ENCODE data around the gene H2BK1. TPM values are rescaled to one million over a fixed set of nuclear protein-coding genes. Genes with fewer than 3 reads are reported as not detected.

H2BK1 gene
- polyA plus RNA-seq, 3 donors, result not detected

DNA sequence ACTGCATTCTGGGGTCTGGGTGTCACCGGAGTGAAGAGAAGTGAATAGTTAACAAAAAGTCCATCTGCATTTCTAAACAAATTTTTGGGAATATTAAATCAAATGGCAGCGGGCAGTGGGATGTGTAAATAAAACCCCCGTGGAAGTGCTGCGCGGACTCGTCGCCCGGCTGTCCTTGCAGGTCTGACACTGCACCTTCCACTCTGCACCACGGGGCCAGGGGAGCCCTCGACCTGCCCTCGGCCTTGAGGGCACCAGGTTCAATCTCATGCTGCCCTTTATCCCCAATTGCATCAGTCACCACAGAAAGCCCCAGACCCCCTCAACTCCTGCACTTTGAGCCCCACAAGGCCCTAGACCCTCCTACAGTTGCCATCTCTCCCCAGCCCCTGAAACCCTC is 44.6 kb upstream of the H2BK1 start:
- TF ChIP-seq, protein P1, sequence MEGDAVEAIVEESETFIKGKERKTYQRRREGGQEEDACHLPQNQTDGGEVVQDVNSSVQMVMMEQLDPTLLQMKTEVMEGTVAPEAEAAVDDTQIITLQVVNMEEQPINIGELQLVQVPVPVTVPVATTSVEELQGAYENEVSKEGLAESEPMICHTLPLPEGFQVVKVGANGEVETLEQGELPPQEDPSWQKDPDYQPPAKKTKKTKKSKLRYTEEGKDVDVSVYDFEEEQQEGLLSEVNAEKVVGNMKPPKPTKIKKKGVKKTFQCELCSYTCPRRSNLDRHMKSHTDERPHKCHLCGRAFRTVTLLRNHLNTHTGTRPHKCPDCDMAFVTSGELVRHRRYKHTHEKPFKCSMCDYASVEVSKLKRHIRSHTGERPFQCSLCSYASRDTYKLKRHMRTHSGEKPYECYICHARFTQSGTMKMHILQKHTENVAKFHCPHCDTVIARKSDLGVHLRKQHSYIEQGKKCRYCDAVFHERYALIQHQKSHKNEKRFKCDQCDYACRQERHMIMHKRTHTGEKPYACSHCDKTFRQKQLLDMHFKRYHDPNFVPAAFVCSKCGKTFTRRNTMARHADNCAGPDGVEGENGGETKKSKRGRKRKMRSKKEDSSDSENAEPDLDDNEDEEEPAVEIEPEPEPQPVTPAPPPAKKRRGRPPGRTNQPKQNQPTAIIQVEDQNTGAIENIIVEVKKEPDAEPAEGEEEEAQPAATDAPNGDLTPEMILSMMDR (IDR thresholded peaks at IDR 0.05), result no peak
- intact Hi-C loops (cut with micrococcal nuclease), result loop anchor here (5.0 kb wide), 1 partner anchor 47 kb away; no protein-coding TSS in a partner anchor
- peaks cover 27 to 42% of the 10 kb centered on the region in 2 donors for H3K27me3 ChIP-seq (ENCODE audit: control insufficient read depth in 2 of 2, insufficient read depth in 2 of 2, low read length in 2 of 2)
- no peak overlapping the region for H3K4me2 ChIP-seq (replicated peaks; ENCODE audit: extremely low read depth, low read length, poor library complexity, severe bottlenecking)
- H2AFZ ChIP-seq (ENCODE audit: insufficient read depth, low read depth, low read length, poor library complexity, severe bottlenecking), result no peak overlapping the region
- no peak overlapping the region for H3K4me3 ChIP-seq (replicated peaks in 1 of 3; ENCODE audit: low read depth in 2 of 3, low read length in 3 of 3)
- H3K9ac ChIP-seq (ENCODE audit: insufficient read depth, low read length, poor library complexity, severe bottlenecking), result no peak overlapping the region
- no peaks in the 10 kb centered on the region for H3K36me3 ChIP-seq (replicated peaks in 1 of 2; ENCODE audit: control insufficient read depth in 1 of 2, insufficient read depth in 2 of 2, low read length in 2 of 2)
- no peaks in the 10 kb centered on the region for H3K79me2 ChIP-seq (ENCODE audit: insufficient read depth, low read length)
- no peak overlapping the region for H3K27ac ChIP-seq (ENCODE audit: low read depth in 1 of 2, low read length in 2 of 2)
- no peak overlapping the region for H3K4me3 Mint-ChIP-seq
- peaks cover 48 to 66% (median 57%) of the 10 kb centered on the region in 3 donors for H3K27me3 Mint-ChIP-seq (ENCODE audit: low read depth in 3 of 3)
- peaks cover 0 to 11% (median 8%) of the 10 kb centered on the region in 7 donors for H3K9me3 Mint-ChIP-seq
- H3K4me1 ChIP-seq (ENCODE audit: control insufficient read depth in 1 of 2, insufficient read depth in 2 of 2, low read length in 2 of 2), result peaks cover 11 to 15% of the 10 kb centered on the region in 2 donors
- DNase-seq, result no peak
- H3K36me3 Mint-ChIP-seq, result peaks cover 32 to 63% of the 10 kb centered on the region in 2 donors
- H3K9me3 ChIP-seq (replicated peaks in 1 of 2; ENCODE audit: control insufficient read depth in 1 of 2, insufficient read depth in 1 of 2, low read length in 2 of 2), result peaks cover 0 to 8% of the 10 kb centered on the region in 2 donors
- no peak overlapping the region for H3K27ac Mint-ChIP-seq
- H4K20me1 ChIP-seq (ENCODE audit: insufficient read depth, low read length), result peaks cover 81% of the 10 kb centered on the region
- WGBS (ENCODE audit: insufficient coverage), result 94% methylated on average over 7 of the region's 11 CpGs
- peaks cover 25% of the 10 kb centered on the region for H3K4me1 Mint-ChIP-seq

DNA sequence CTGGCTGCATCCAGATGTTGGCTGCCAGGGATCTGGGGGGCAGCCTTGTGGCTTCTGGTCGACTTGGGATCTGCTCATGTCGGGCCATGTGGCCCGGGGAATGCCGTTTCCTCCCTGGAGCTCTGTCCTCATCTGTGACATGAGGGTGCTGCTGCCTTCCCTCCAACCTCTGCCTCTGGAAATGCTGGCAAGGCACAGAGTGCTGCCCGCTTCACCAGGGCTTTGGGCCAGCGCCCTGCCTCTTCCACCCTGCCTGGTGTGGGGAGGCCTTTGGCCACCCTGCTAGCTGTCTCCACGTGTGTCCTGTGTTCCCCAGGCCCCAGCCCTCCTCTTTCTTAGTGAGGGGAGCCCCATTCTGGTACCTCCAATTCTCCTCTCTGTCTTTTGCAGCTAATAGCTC is 44.0 kb upstream of the H2BK1 start:
- peaks cover 30% of the 10 kb centered on the region for H3K4me1 Mint-ChIP-seq
- no peak overlapping the region for H3K27ac Mint-ChIP-seq
- no peaks in the 10 kb centered on the region for H3K36me3 ChIP-seq (replicated peaks in 1 of 2; ENCODE audit: control insufficient read depth in 1 of 2, insufficient read depth in 2 of 2, low read length in 2 of 2)
- H3K9ac ChIP-seq (ENCODE audit: insufficient read depth, low read length, poor library complexity, severe bottlenecking), result no peak overlapping the region
- TF ChIP-seq, protein P1 (IDR thresholded peaks at IDR 0.05), result no peak
- H3K79me2 ChIP-seq (ENCODE audit: insufficient read depth, low read length), result no peaks in the 10 kb centered on the region
- 88% methylated on average over 5 of the region's 7 CpGs for WGBS (ENCODE audit: insufficient coverage)
- intact Hi-C loops (cut with micrococcal nuclease), result loop anchor here (5.0 kb wide), 1 partner anchor 48 kb away; no protein-coding TSS in a partner anchor
- no peak for DNase-seq
- peaks cover 0 to 8% of the 10 kb centered on the region in 2 donors for H3K9me3 ChIP-seq (replicated peaks in 1 of 2; ENCODE audit: control insufficient read depth in 1 of 2, insufficient read depth in 1 of 2, low read length in 2 of 2)
- H3K36me3 Mint-ChIP-seq, result peaks cover 32 to 64% of the 10 kb centered on the region in 2 donors
- H3K27ac ChIP-seq (ENCODE audit: low read depth in 1 of 2, low read length in 2 of 2), result no peak overlapping the region
- H3K4me3 ChIP-seq (replicated peaks in 1 of 3; ENCODE audit: low read depth in 2 of 3, low read length in 3 of 3), result no peak overlapping the region
- H3K4me3 Mint-ChIP-seq, result peak overlapping the region in 1 of 2 donors; percentile 71
- H3K9me3 Mint-ChIP-seq, result peaks cover 0 to 11% (median 9%) of the 10 kb centered on the region in 7 donors
- H3K4me2 ChIP-seq (replicated peaks; ENCODE audit: extremely low read depth, low read length, poor library complexity, severe bottlenecking), result no peak overlapping the region
- peaks cover 16 to 20% of the 10 kb centered on the region in 2 donors for H3K4me1 ChIP-seq (ENCODE audit: control insufficient read depth in 1 of 2, insufficient read depth in 2 of 2, low read length in 2 of 2)
- H3K27me3 ChIP-seq (ENCODE audit: control insufficient read depth in 2 of 2, insufficient read depth in 2 of 2, low read length in 2 of 2), result peaks cover 27 to 45% of the 10 kb centered on the region in 2 donors
- H4K20me1 ChIP-seq (ENCODE audit: insufficient read depth, low read length), result peaks cover 85% of the 10 kb centered on the region
- peaks cover 52 to 72% (median 59%) of the 10 kb centered on the region in 3 donors for H3K27me3 Mint-ChIP-seq (ENCODE audit: low read depth in 3 of 3)
- H2AFZ ChIP-seq (ENCODE audit: insufficient read depth, low read depth, low read length, poor library complexity, severe bottlenecking), result no peak overlapping the region

Data from CD14-positive monocyte (primary cell).